ENCODE measurements around the gene MED15. TPM values are rescaled to one million over a fixed set of nuclear protein-coding genes. Genes with fewer than 3 reads are reported as not detected.
A peak's percentile ranks its signal among the peaks of the same experiment; 100 is the strongest.
"Not testable (repeated sequence)": the region's sequence is repeated elsewhere in the genome, so short reads cannot be mapped to it uniquely, and the experiment has no call there.

MED15 gene
- total RNA-seq, 2 experiments from 2014 or later, result 93.3 to 97.4 TPM

- POLR2A ChIA-PET, result no interaction called here
- DNase-seq, result no peak
- H3K27me3 Mint-ChIP-seq, result no peaks in the 10 kb centered on the region
These were observed 109.1 kb downstream of the MED15 start for GRCh38 chr22:20616451-20617043.

DNA sequence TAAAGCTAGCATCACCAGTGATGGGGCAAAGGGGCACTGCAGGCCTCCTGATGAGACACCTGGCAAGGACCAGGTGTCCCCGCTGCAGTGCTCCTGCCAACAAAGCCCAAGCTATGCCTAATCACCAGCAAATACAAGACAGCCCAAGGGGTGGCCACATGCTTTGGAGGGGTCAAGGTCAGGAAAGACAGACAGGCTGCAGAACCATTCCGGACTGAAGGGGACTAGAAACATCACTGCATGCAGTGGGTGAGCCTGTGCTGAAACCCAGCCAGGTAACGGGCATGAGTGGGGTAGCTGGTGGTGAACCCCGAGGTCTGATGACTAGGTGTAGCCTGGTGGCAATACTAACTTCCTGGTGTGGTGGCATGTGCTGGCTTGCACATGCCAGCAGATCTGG, 111.1 kb downstream of the MED15 start:
- no peaks in the 10 kb centered on the region for H3K36me3 Mint-ChIP-seq
- H3K4me3 Mint-ChIP-seq, result no peak overlapping the region
- intact Hi-C loops (cut with micrococcal nuclease), result no loop called here
- no peaks in the 10 kb centered on the region for H3K4me1 Mint-ChIP-seq (ENCODE audit: low read depth)
- ChIA-PET POLR2A (no interaction called here), CTCF (no interaction called here)
- DNase-seq, result no peak
- no peak overlapping the region for H3K27ac Mint-ChIP-seq
- H3K27me3 Mint-ChIP-seq, result no peaks in the 10 kb centered on the region
- no peaks in the 10 kb centered on the region for H3K9me3 Mint-ChIP-seq

More at GRCh38 chr22:20616451-20617043, 109.1 kb downstream of the MED15 start:
- Mint-ChIP-seq H3K36me3 (no peaks in the 10 kb centered on the region), H3K4me3 (no peak overlapping the region), H3K27ac (no peak overlapping the region), H3K4me1 (ENCODE audit: low read depth) (no peaks in the 10 kb centered on the region), H3K9me3 (no peaks in the 10 kb centered on the region)
- CTCF ChIA-PET, result no interaction called here
- intact Hi-C loops (cut with micrococcal nuclease), result no loop called here

DNA sequence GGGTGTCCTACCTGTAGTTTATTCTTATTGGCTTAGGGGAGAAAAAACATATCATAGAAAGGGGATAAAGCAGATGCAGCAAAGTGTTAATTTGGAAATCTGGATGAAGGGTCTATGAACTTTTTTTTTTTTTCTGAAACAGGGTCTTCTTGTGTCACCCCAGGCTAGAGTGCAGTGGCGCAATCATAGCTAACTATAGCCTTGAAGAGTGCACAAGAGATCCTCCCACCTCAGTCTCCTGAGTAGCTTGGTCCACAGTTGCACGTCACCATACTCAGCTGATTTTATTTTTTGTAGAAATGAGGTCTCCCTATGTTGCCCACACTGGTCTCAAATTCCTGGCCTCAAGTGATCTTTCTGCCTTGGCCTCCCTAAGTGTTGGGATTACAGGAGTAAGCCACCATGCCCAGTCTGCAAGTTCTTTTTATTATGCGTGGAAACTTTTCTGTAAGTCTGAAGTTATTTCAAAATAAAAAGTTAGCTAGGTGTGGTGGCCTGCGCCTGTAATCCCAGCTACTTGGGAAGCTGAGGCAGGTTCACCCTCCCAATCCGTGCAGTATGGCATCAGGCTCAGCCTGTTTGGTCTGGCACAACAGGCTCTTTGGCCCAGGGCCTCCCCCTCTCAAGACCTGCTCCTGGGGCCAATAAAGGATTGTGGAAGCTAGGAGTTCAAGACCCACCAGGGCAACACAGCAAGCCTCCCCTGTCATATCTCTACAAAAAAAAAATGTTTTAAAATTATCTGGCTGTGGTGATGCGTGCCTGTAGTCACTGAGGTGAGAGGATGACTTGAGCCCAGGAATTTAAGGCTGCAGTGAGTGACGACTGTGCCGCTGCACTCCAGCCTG, 111.9 kb downstream of the MED15 start:
- H3K27ac Mint-ChIP-seq, result no peak overlapping the region
- intact Hi-C loops (cut with micrococcal nuclease), result no loop called here
- no peaks in the 10 kb centered on the region for H3K9me3 Mint-ChIP-seq
- no peak overlapping the region for H3K4me3 Mint-ChIP-seq
- no peaks in the 10 kb centered on the region for H3K36me3 Mint-ChIP-seq
- ChIA-PET CTCF (interaction anchor here (0.7 to 0.9 kb wide), 2 partner anchors 8 to 13 kb away, joined by 3 read pairs; no protein-coding TSS in a partner anchor), POLR2A (no interaction called here)
- H3K27me3 Mint-ChIP-seq, result no peaks in the 10 kb centered on the region
- peaks cover 6% of the 10 kb centered on the region for H3K4me1 Mint-ChIP-seq (ENCODE audit: low read depth)
- DNase-seq, result no peak

DNA sequence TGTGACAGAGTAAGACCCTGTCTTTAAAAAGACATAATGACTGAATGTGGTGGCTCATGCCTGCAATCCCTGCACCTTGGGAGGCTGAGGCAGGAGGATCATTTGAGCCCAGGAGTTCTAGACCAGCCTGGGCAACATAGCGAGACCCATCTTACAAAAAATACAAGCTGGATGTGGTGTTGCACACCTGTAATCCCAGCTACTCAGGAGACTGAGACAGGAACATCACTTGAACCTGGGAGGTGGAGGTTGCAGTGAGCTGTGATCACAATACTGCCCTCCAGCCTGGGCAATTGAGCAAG, 112.4 kb downstream of the MED15 start:
- POLR2A ChIA-PET, H3K27ac Mint-ChIP-seq, H3K36me3 Mint-ChIP-seq, DNase-seq, H3K4me3 Mint-ChIP-seq, H3K9me3 Mint-ChIP-seq, H3K27me3 Mint-ChIP-seq: not testable (repeated sequence)
- peaks cover 11% of the 10 kb centered on the region for H3K4me1 Mint-ChIP-seq (ENCODE audit: low read depth)
- CTCF ChIA-PET, result interaction anchor here (0.9 kb wide), 1 partner anchor 13 kb away, joined by 3 read pairs; no protein-coding TSS in a partner anchor
- intact Hi-C loops (cut with micrococcal nuclease), result loop anchor here (5.0 to 10.0 kb wide), 4 partner anchors 55 to 162 kb away; partner anchors contain the start of gene KLHL22

GRCh38 chr22:20621162-20621561, 113.8 kb downstream of the MED15 start:
- CTCF ChIA-PET, result no interaction called here
- H3K27me3 Mint-ChIP-seq, result no peaks in the 10 kb centered on the region
- POLR2A ChIA-PET, result no interaction called here
- no peak for DNase-seq
- H3K4me3 Mint-ChIP-seq, result no peak overlapping the region
- no peak overlapping the region for H3K27ac Mint-ChIP-seq
- H3K9me3 Mint-ChIP-seq, result no peaks in the 10 kb centered on the region
- H3K36me3 Mint-ChIP-seq, result no peaks in the 10 kb centered on the region
- H3K4me1 Mint-ChIP-seq (ENCODE audit: low read depth), result peaks cover 20% of the 10 kb centered on the region
- intact Hi-C loops (cut with micrococcal nuclease), result loop anchor here (5.0 to 10.0 kb wide), 4 partner anchors 54 to 161 kb away; partner anchors contain the start of gene KLHL22

GRCh38 chr22:20622650-20623339, 115.4 kb downstream of the MED15 start:
- Mint-ChIP-seq H3K4me3 (no peak overlapping the region), H3K4me1 (ENCODE audit: low read depth) (peaks cover 20% of the 10 kb centered on the region), H3K27me3 (peaks cover 2% of the 10 kb centered on the region), H3K27ac (no peak overlapping the region), H3K36me3 (no peaks in the 10 kb centered on the region), H3K9me3 (no peaks in the 10 kb centered on the region)
- intact Hi-C loops (cut with micrococcal nuclease), result loop anchor here (5.0 to 10.0 kb wide), 4 partner anchors 52 to 160 kb away; partner anchors contain the start of gene KLHL22
- DNase-seq, result no peak
- CTCF ChIA-PET, result interaction anchor here (1.1 to 1.2 kb wide), 2 partner anchors 51 to 58 kb away, joined by 3 to 4 read pairs; no protein-coding TSS in a partner anchor
- POLR2A ChIA-PET, result interaction anchor here (0.6 kb wide), 1 partner anchor 148 kb away, joined by 3 read pairs; no protein-coding TSS in a partner anchor

GRCh38 chr22:20624161-20624616, 116.8 kb downstream of the MED15 start:
- H3K9me3 Mint-ChIP-seq, result no peaks in the 10 kb centered on the region
- H3K4me3 Mint-ChIP-seq, result no peak overlapping the region
- H3K36me3 Mint-ChIP-seq, result no peaks in the 10 kb centered on the region
- H3K27me3 Mint-ChIP-seq, result peaks cover 2% of the 10 kb centered on the region
- peaks cover 20% of the 10 kb centered on the region for H3K4me1 Mint-ChIP-seq (ENCODE audit: low read depth)
- ChIA-PET CTCF (interaction anchor here (0.7 to 1.4 kb wide), 3 partner anchors 18 to 61 kb away, joined by 3 to 4 read pairs (median 3); no protein-coding TSS in a partner anchor), POLR2A (interaction anchor here (0.6 to 0.8 kb wide), 2 partner anchors 79 to 125 kb away, joined by 3 read pairs; no protein-coding TSS in a partner anchor)
- DNase-seq, result peak; percentile 84
- H3K27ac Mint-ChIP-seq, result peak overlapping the region; percentile 32
- intact Hi-C loops (cut with micrococcal nuclease), result loop anchor here (5.0 to 10.0 kb wide), 4 partner anchors 51 to 158 kb away; partner anchors contain the start of gene KLHL22

DNA sequence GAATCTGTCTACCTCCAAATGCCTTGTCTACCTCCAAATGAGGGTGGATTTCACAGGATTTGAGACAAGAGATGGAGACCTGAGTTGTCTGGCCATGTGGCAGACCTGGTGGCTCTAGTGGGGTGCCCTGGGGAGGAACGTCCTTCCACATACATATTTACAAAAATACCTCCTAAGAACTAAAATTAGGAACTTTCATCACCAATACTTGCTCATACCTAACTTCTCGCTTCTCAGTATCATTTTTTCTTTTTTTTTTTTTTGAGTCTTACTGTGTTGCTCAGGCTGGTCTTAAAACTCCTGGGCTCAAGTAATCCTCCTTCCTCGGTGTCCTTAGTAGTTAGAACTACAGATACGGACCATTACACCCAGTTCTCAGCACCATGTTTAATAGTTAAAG, 117.9 kb downstream of the MED15 start:
- Mint-ChIP-seq H3K36me3 (no peaks in the 10 kb centered on the region), H3K27me3 (peaks cover 2% of the 10 kb centered on the region), H3K4me3 (no peak overlapping the region), H3K9me3 (no peaks in the 10 kb centered on the region), H3K4me1 (ENCODE audit: low read depth) (peaks cover 20% of the 10 kb centered on the region), H3K27ac (no peak overlapping the region)
- intact Hi-C loops (cut with micrococcal nuclease), result loop anchor here (10.0 kb wide), 2 partner anchors 50 to 130 kb away; partner anchors contain the start of gene KLHL22
- ChIA-PET CTCF (interaction anchor here (1.0 kb wide), 1 partner anchor 290 kb away, joined by 3 read pairs; no protein-coding TSS in a partner anchor), POLR2A (no interaction called here)
- no peak for DNase-seq

- H3K4me3 Mint-ChIP-seq, result no peak overlapping the region
- no peaks in the 10 kb centered on the region for H3K36me3 Mint-ChIP-seq
- intact Hi-C loops (cut with micrococcal nuclease), result loop anchor here (10.0 kb wide), 2 partner anchors 48 to 132 kb away; partner anchors contain the start of gene KLHL22
- H3K9me3 Mint-ChIP-seq, result no peaks in the 10 kb centered on the region
- peaks cover 2% of the 10 kb centered on the region for H3K27me3 Mint-ChIP-seq
- no peak for DNase-seq
- ChIA-PET POLR2A (no interaction called here), CTCF (no interaction called here)
- no peak overlapping the region for H3K27ac Mint-ChIP-seq
- peaks cover 20% of the 10 kb centered on the region for H3K4me1 Mint-ChIP-seq (ENCODE audit: low read depth)
These were observed 119.4 kb downstream of the MED15 start for GRCh38 chr22:20626811-20627210.

DNA sequence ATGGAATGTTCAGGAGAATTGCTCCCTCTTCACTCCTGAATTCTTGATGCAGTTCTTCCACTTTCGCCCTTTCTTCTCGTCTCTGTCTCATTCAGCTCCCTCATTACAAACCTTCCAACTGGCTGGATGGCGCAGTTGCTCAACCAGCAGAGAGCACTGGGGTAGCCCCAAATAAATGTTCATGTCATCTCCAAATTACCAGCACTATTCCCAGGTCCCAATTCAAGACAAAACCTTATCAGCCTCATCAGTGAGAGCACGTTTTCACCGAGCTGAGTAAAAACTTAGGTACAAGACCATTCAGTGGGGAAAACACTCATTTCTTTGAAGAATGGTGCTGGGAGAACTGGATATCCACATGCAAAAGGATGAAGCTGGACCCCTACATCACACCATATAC, 120.0 kb downstream of the MED15 start:
- no peak overlapping the region for H3K4me3 Mint-ChIP-seq
- intact Hi-C loops (cut with micrococcal nuclease), result loop anchor here (10.0 kb wide), 2 partner anchors 47 to 133 kb away; partner anchors contain the start of gene KLHL22
- DNase-seq, result no peak
- no peaks in the 10 kb centered on the region for H3K36me3 Mint-ChIP-seq
- no peaks in the 10 kb centered on the region for H3K9me3 Mint-ChIP-seq
- H3K4me1 Mint-ChIP-seq (ENCODE audit: low read depth), result peaks cover 20% of the 10 kb centered on the region
- peaks cover 2% of the 10 kb centered on the region for H3K27me3 Mint-ChIP-seq
- no peak overlapping the region for H3K27ac Mint-ChIP-seq
- POLR2A ChIA-PET, result no interaction called here
- CTCF ChIA-PET, result interaction anchor here (0.6 kb wide), 1 partner anchor 8 kb away, joined by 3 read pairs; no protein-coding TSS in a partner anchor

- Mint-ChIP-seq H3K4me3 (no peak overlapping the region), H3K4me1 (ENCODE audit: low read depth) (peaks cover 20% of the 10 kb centered on the region), H3K36me3 (no peaks in the 10 kb centered on the region), H3K9me3 (no peaks in the 10 kb centered on the region), H3K27me3 (peaks cover 2% of the 10 kb centered on the region), H3K27ac (no peak overlapping the region)
- no peak for DNase-seq
- POLR2A ChIA-PET, result no interaction called here
- CTCF ChIA-PET, result no interaction called here
- intact Hi-C loops (cut with micrococcal nuclease), result loop anchor here (10.0 kb wide), 2 partner anchors 46 to 134 kb away; partner anchors contain the start of gene KLHL22
These were observed 120.9 kb downstream of the MED15 start for GRCh38 chr22:20628081-20628939.

Measured in activated CD4-positive, alpha-beta memory T cell treated with anti-CD3 and anti-CD28 coated beads for 36 hours (primary cell).